NCI-H510A (cell line): ENCODE measurements around the gene SLC38A2.
"Not testable (repeated sequence)": the region's sequence is repeated elsewhere in the genome, so short reads cannot be mapped to it uniquely, and the experiment has no call there.

Experiments
- DNase-seq: peaks from one replicate; lab custom pipeline; 2025; lab: John Stamatoyannopoulos, UW

SLC38A2 gene

GRCh38 chr12:46360908-46361666, 11.5 kb downstream of the SLC38A2 start:
- DNase-seq: no peak

DNA sequence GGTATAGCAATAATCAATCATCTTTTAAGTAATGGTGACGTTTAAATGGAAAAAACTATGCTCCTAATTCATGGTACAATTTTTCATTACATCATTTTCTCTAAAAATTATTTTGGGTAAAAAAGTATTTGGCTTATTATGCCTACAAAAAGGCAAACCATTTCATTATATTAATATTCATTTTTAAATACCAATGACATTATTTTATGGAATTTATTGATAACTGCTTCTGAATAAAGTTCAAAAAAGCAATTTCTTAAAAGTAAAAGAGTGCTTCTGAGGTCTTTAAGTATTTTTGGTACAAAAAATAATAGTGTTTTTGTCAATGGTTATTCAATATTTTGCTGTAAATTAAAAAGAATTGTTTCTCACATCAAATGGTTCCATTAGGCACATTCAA, 12.2 kb downstream of the SLC38A2 start:
- DNase-seq: no peak

- DNase-seq: no peak
Measured at GRCh38 chr12:46359667-46360280, 12.8 kb downstream of the SLC38A2 start.

DNA sequence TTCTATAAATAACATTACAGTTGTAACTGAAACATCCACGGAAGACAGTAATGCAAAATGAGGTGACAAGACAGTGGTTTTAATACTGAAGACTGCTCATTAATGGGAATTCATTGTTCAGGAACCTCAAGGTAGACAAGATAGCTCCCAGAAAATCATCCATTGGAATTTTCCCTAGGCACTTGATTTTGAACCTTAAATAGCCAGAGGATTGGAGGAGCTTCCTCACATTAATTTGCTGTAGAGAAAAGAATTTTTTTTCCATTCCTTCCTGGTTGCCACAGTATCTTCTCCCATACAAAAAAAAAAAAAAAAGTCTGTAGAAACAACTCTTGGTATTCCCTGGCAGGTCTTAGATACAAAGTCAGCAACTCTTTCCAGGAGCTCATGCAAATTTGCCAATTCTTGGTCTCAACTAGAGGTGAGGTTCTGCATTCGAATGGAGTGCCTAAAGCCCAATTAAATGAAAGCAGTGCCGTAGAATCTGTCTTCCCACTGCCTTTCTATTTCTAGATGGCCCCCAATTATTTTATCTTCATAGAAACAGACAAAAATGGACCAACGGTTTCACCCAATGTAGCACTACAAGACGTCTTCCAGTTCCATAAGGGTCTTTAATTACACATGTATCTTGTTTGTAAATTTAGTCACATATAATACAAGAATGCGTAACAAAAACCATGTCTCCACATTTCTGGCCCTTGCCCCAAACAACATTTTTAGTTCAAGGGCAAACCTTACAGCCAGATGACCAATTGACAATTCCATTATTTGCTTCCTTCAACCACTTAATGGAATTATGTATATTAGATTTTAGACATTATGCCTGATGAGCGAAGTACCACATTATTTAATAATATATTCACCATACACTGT, 13.5 kb downstream of the SLC38A2 start:
- DNase-seq: no peak

GRCh38 chr12:46358325-46358700, 14.3 kb downstream of the SLC38A2 start:
- no peak for DNase-seq

DNA sequence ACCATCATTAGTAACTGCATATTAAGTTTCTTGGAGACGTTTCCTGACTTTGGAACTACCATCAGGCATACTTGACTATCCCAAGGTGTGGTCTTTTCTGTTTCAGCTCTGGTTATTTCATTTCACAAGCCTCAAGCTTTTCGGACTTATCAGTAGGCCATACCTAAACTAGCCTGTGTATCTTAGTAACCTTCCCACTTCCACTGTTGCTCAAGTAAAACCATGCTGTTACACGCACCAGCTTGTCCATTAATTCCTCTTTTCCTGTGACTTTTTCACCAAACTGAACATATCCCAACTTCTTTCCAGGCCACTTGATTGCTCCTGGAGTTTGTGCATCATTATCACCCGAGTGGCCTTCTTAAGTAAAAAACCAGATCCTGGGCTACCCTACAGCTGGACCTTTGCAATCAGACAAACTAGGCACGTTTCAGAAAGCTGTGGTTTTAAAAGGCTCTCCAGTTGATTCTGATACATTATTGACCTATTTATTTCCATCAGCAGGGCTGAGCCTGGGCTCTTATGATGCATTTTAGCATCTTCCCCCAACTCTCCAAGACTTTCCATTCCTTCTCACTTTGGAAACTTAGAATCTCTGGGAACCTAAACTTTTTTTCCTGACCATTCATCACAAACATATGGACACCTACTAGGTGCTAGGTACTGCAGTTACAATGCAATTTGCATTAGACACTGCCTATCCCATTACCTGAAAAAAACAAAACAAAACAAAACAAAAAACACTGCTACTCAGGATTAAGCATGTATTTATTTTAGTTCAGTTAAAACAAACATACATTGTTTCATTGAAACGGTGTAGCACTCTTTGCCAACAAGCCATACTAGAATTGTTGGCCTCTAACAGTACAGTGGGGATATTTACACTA, 14.9 kb downstream of the SLC38A2 start:
- no peak for DNase-seq

GRCh38 chr12:46356655-46357437, 15.7 kb downstream of the SLC38A2 start:
- DNase-seq: no peak

DNA sequence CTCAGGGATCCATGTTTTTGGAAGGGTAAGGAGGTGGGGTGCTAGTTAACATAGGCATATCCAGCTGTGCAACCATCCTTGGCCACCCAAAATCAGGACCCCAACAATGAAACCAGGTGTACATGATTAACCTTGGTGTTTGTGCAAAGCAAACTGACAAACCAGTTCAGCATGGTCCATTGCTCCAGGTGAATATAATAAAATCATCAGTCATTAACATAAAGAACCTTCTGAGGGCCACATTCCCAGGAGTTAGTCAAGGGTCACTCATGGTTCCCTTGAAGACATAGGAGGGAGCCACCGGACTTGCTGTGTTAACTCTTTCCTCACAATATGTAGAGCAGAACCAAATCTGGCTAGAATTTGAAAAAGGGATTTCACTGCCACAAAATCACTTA, 17.8 kb downstream of the SLC38A2 start:
- no peak for DNase-seq

DNA sequence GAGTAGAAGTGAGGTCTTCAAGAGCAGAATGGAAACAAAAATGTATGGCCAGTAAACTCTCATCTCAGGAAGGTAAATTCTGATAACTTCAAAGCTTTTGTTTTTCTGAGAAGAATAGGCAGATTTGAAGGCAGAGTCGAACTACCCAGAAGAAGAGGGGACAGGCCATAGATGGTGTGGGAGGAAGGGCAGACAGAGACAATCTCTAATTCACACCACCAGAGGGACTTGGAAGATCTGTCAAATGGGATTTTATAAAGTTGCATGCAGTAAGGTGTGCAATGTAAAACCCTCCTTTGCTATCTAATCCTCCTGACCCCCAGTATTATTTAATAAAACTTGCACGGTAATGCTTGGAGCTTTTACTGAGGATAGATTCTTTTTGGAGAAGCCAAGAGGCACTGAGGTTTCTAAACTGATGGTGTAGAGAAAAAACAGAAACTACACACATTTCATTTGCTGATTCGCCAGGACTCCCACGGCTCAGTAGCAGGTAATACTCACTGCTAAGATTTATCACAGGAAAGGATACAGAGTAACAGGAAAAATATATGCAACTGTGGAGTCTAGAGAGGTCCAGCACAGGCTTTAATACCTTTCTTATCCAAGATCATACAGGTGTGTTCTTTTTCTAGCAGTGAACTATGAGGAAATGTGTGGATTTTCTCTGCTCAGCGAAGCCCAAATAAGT, 18.3 kb downstream of the SLC38A2 start:
- DNase-seq: no peak

- no peak for DNase-seq
Measured at GRCh38 chr12:46351886-46352650, 20.5 kb downstream of the SLC38A2 start.

DNA sequence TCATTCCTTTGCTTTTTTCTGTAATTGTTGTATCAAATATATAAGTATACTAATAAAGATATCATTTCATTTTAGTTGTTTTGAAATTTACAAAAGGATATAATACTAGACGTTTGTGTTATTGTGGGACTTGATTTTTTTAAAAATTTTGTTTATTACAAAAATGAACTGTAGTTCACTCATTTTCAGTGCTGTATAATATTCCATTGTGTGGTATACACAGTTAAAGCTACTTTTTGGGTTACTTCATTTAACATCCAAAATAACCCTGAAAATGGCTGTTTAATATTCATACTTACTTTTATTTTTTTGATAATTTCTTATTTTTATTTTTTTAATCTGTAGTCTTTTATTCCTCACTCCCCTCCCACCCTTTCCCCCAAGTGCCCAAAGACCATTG, 21.4 kb downstream of the SLC38A2 start:
- no peak for DNase-seq

DNA sequence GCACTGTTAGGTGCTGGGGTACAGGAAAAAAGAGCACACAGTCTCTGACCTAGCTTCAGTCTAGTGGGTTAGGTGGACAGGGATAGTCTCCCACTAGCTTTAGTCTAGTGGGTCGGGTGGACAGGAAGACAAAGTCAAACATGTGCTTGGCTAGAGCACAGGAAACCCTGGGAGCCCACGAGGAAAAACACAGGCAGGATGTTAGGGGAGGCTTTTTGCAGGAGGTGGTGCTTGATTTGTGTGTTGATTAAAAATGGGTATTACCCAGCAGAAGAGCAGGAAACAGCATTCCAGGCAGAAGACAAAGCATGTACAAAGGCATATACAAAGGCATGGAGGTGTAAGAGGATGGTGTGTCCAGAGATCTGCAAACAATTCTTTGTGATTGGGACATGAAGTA, 23.3 kb downstream of the SLC38A2 start:
- no peak for DNase-seq

- no peak for DNase-seq
Measured at GRCh38 chr12:46343118-46343852, 29.3 kb downstream of the SLC38A2 start.

GRCh38 chr12:46342562-46343033, 30.0 kb downstream of the SLC38A2 start:
- no peak for DNase-seq

GRCh38 chr12:46339051-46339450, 33.5 kb downstream of the SLC38A2 start:
- DNase-seq: no peak

DNA sequence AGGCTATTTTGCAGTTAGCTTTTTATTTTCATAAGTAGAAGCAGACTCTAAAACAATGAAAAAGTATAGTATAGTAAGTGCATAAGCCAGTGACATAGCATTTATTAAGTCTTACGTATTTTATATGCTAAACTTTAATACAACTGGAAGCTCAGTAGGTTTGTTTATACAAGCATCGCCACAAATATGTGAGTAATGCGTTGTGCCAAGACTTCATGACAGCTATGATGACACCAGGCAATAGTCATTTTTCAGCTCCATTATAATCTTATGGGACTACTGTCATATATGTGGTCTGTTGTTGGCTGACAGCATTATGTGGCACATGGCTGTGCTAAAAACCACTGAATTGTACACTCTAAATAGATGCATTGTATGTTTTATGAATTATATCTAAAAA, 40.3 kb downstream of the SLC38A2 start:
- DNase-seq: no peak

DNA sequence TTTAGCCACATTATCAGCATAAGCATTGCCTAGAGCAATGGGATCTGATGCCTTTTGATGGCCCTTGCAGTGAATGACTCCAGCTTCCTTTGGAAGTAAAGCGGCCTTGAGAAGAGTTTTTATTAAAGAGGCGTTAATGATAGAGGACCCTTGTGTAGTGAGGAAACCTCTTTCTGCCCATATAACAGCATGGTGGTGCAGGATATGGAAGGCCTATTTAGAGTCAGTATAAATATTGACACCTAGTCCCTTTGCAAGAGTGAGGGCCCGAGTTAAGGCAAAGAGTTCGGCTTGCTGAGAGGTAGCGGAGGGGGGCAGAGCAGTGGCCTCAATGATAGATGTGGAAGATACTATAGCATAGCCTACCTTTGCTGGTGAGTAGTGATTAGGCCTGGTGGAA, 47.5 kb downstream of the SLC38A2 start:
- not testable (repeated sequence) for DNase-seq

GRCh38 chr12:46320731-46321130, 51.8 kb downstream of the SLC38A2 start:
- DNase-seq: no peak

DNA sequence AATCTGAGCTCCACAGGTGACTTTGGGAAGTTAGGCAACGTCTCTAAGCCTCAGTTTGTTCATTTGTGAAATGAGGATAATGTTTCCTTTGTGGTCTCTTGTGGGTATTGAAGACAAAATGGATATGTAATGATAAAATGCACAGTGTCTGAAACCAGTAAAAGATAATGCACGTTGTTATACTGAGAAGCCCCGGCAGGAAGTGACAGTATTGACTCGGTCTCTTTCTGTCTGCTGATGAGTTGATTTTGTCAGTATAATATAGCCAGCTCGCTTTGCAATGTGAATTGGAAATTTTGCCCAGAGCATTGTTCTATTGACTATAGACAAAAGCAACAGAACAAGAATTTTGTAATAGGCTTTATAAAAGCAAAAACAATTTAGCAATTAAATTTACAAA, 54.5 kb downstream of the SLC38A2 start:
- DNase-seq: no peak
